MM.1S (cell line): ENCODE data around the gene NCAM2.

Experiments
- CTCF ChIP-seq: fragments of 300-600 bp; sonication (generic); IDR thresholded peaks from 2 replicates; pipeline ENCODE4 v1.5.1; 2016; ENCODE audit warnings: antibody characterized with exemption, low read length, mixed read lengths
- EZH2 ChIP-seq: fragments of 300-600 bp; sonication (generic); optimal IDR thresholded peaks from 2 replicates; pipeline ENCODE3; 2017; ENCODE audit warnings: low read depth, mild to moderate bottlenecking, antibody characterized with exemption, low read length, mixed read lengths
- EZH2phosphoT487 ChIP-seq: fragments of 300-600 bp; sonication (generic); IDR thresholded peaks from 2 replicates; pipeline ENCODE4 v1.6.1; 2018; ENCODE audit warnings: antibody characterized with exemption, low read length

- TF ChIP-seq CTCF (no peak), EZH2 (no peak), EZH2phosphoT487 (no peak)
Measured at GRCh38 chr21:21387916-21388315, 389.7 kb downstream of the NCAM2 start.
